SK-N-SH treated with all-trans-retinoic acid at 6 μM for 48 hours (cell line): ENCODE results near the gene SAPCD1.

ENCODE experiments used
- ATAC-seq: fragments of 200-7000 bp; cut with Tn5 transposase; 3 replicates; pipeline ENCODE4 v1.9.1; 2020; ENCODE audit warnings: mild to moderate bottlenecking, moderate library complexity
- ARNTL ChIP-seq: fragments of 450-650 bp; formaldehyde crosslinking; IDR thresholded peaks from 2 replicates; pipeline ENCODE4 v1.5.0; 2020; ENCODE audit warnings: low read depth, mild to moderate bottlenecking, moderate library complexity, borderline replicate concordance
- CSDC2 ChIP-seq: fragments of 250-450 bp; sonication (Bioruptor Pico); IDR thresholded peaks from 2 replicates; pipeline ENCODE4 v1.5.0; 2020; ENCODE audit warnings: mild to moderate bottlenecking, moderate library complexity
- ESRRG ChIP-seq: fragments of 250-450 bp; sonication (Bioruptor Pico); IDR thresholded peaks from 2 replicates; pipeline ENCODE4 v1.6.1; 2021; ENCODE audit warnings: mild to moderate bottlenecking
- GLIS3 ChIP-seq: fragments of 250-450 bp; sonication (Bioruptor Pico); IDR thresholded peaks from 2 replicates; pipeline ENCODE4 v1.5.0; 2020; ENCODE audit warnings: mild to moderate bottlenecking, moderate library complexity
- ISL1 ChIP-seq: fragments of 250-450 bp; sonication (Bioruptor Pico); IDR thresholded peaks from 2 replicates; pipeline ENCODE4 v2.1.2; 2022; ENCODE audit warnings: mild to moderate bottlenecking, moderate library complexity
- OSR1 ChIP-seq: fragments of 250-450 bp; sonication (Bioruptor Pico); IDR thresholded peaks from 2 replicates; pipeline ENCODE4 v1.8.0; 2022; ENCODE audit warnings: moderate library complexity, mild to moderate bottlenecking, inconsistent platforms
- PPARA ChIP-seq: fragments of 250-450 bp; sonication (Bioruptor Pico); IDR thresholded peaks from 2 replicates; pipeline ENCODE4 v1.5.0; 2020; ENCODE audit warnings: mild to moderate bottlenecking, borderline replicate concordance
- RARB ChIP-seq: fragments of 250-450 bp; sonication (Bioruptor Pico); IDR thresholded peaks from 2 replicates; pipeline ENCODE4 v1.8.0; 2021; ENCODE audit warnings: mild to moderate bottlenecking, moderate library complexity
- SNAI2 ChIP-seq: fragments of 250-450 bp; sonication (Bioruptor Pico); IDR thresholded peaks from 2 replicates; pipeline ENCODE4 v1.5.0; 2020; ENCODE audit warnings: mild to moderate bottlenecking, moderate library complexity
- TCF4 ChIP-seq: fragments of 250-450 bp; sonication (Bioruptor Pico); IDR thresholded peaks from 2 replicates; pipeline ENCODE4 v1.8.0; 2021; ENCODE audit warnings: mild to moderate bottlenecking, moderate library complexity, borderline replicate concordance
- TOX ChIP-seq: fragments of 250-450 bp; sonication (Bioruptor Pico); IDR thresholded peaks from 2 replicates; pipeline ENCODE4 v1.8.0; 2021; ENCODE audit warnings: mild to moderate bottlenecking, moderate library complexity, borderline replicate concordance
- TSHZ2 ChIP-seq: fragments of 250-450 bp; sonication (Bioruptor Pico); IDR thresholded peaks from 2 replicates; pipeline ENCODE4 v1.5.0; 2020; ENCODE audit warnings: mild to moderate bottlenecking, moderate library complexity
- ZC3H10 ChIP-seq: fragments of 250-450 bp; sonication (Bioruptor Pico); IDR thresholded peaks from 2 replicates; pipeline ENCODE4 v1.5.1; 2021; ENCODE audit warnings: mild to moderate bottlenecking, moderate library complexity
- ZFP3 ChIP-seq: fragments of 250-450 bp; sonication (Bioruptor Pico); IDR thresholded peaks from 2 replicates; pipeline ENCODE4 v1.5.0; 2020; ENCODE audit warnings: mild to moderate bottlenecking, moderate library complexity
- ZFP30 ChIP-seq: fragments of 450-650 bp; formaldehyde crosslinking; IDR thresholded peaks from 2 replicates; pipeline ENCODE4 v1.5.0; 2022; ENCODE audit warnings: mild to moderate bottlenecking, moderate library complexity
- ZNF565 ChIP-seq: fragments of 450-650 bp; formaldehyde crosslinking; conservative IDR thresholded peaks from 2 replicates; pipeline ENCODE4 v1.5.0; 2020; ENCODE audit warnings: low read depth, mild to moderate bottlenecking, moderate library complexity
- ZNF70 ChIP-seq: fragments of 450-650 bp; formaldehyde crosslinking; IDR thresholded peaks from 2 replicates; pipeline ENCODE4 v1.5.0; 2020; ENCODE audit warnings: mild to moderate bottlenecking, moderate library complexity
- ZNF8 ChIP-seq: fragments of 450-650 bp; formaldehyde crosslinking; IDR thresholded peaks from 2 replicates; pipeline ENCODE4 v1.5.0; 2020; ENCODE audit warnings: mild to moderate bottlenecking, moderate library complexity
- TF ChIP-seq, protein P1 (sequence below): fragments of 250-450 bp; sonication (Bioruptor Pico); IDR thresholded peaks from 2 replicates; pipeline ENCODE4 v1.5.1; 2021; ENCODE audit warnings: mild to moderate bottlenecking, moderate library complexity
- TF ChIP-seq, protein P2 (sequence below): fragments of 250-450 bp; sonication (Bioruptor Pico); IDR thresholded peaks from 2 replicates; pipeline ENCODE4 v1.5.1; 2020; ENCODE audit warnings: low read depth, mild to moderate bottlenecking, moderate library complexity
- TF ChIP-seq, protein P3 (sequence below): fragments of 250-450 bp; sonication (Bioruptor Pico); IDR thresholded peaks from 2 replicates; pipeline ENCODE4 v1.8.0; 2021; ENCODE audit warnings: low read depth, mild to moderate bottlenecking, moderate library complexity, borderline replicate concordance

Gene SAPCD1

GRCh38 chr6:31762878-31763618 is 592 bp downstream of the SAPCD1 start:
- TF ChIP-seq ESRRG (CRISPR knock-in tag) (no peak), TOX (CRISPR knock-in tag) (no peak)
- peak; percentile 11; the same call in 2 of the 3 replicates for ATAC-seq

DNA sequence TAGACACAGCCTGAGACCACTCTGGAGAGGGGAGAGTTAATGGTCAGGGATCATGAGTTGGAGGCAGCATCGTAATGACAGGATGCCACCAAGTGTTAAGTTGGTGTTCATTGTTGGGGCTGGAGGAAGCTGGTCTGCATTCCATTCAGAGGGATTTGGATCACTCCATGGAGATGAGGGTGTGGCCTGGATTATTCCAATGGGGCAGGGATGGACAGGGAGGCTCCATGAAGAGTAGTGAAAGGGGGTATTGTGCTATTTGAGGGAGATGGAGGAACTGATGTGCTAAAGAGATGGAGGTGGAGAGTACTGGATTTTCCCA is 1.1 kb downstream of the SAPCD1 start:
- peak; percentile 73 for ATAC-seq
- TF ChIP-seq OSR1 (CRISPR knock-in tag): no peak
- no peak for TF ChIP-seq TOX (CRISPR knock-in tag)
- no peak for TF ChIP-seq ZFP30 (CRISPR knock-in tag)
- TF ChIP-seq RARB (CRISPR knock-in tag): no peak
- no peak for TF ChIP-seq SNAI2 (CRISPR knock-in tag)
- TF ChIP-seq, protein P1, sequence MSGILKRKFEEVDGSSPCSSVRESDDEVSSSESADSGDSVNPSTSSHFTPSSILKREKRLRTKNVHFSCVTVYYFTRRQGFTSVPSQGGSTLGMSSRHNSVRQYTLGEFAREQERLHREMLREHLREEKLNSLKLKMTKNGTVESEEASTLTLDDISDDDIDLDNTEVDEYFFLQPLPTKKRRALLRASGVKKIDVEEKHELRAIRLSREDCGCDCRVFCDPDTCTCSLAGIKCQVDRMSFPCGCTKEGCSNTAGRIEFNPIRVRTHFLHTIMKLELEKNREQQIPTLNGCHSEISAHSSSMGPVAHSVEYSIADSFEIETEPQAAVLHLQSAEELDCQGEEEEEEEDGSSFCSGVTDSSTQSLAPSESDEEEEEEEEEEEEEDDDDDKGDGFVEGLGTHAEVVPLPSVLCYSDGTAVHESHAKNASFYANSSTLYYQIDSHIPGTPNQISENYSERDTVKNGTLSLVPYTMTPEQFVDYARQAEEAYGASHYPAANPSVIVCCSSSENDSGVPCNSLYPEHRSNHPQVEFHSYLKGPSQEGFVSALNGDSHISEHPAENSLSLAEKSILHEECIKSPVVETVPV (CRISPR knock-in tag): no peak
- TF ChIP-seq TSHZ2 (CRISPR knock-in tag): no peak
- no peak for TF ChIP-seq GLIS3
- no peak for TF ChIP-seq ZC3H10 (CRISPR knock-in tag)
- no peak for TF ChIP-seq ESRRG (CRISPR knock-in tag)
- TF ChIP-seq ZNF565: no peak
- TF ChIP-seq ISL1 (CRISPR knock-in tag): no peak
- no peak for TF ChIP-seq ZNF8 (CRISPR knock-in tag)
- TF ChIP-seq, protein P2, sequence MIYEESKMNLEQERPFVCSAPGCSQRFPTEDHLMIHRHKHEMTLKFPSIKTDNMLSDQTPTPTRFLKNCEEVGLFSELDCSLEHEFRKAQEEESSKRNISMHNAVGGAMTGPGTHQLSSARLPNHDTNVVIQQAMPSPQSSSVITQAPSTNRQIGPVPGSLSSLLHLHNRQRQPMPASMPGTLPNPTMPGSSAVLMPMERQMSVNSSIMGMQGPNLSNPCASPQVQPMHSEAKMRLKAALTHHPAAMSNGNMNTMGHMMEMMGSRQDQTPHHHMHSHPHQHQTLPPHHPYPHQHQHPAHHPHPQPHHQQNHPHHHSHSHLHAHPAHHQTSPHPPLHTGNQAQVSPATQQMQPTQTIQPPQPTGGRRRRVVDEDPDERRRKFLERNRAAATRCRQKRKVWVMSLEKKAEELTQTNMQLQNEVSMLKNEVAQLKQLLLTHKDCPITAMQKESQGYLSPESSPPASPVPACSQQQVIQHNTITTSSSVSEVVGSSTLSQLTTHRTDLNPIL (CRISPR knock-in tag): no peak
- TF ChIP-seq TCF4 (CRISPR knock-in tag): no peak
- no peak for TF ChIP-seq PPARA (CRISPR knock-in tag)

GRCh38 chr6:31764198-31764597 is 1.7 kb downstream of the SAPCD1 start:
- no peak for ATAC-seq
- TF ChIP-seq TCF4 (CRISPR knock-in tag): no peak
- TF ChIP-seq ZNF70: no peak
- TF ChIP-seq, protein P3, sequence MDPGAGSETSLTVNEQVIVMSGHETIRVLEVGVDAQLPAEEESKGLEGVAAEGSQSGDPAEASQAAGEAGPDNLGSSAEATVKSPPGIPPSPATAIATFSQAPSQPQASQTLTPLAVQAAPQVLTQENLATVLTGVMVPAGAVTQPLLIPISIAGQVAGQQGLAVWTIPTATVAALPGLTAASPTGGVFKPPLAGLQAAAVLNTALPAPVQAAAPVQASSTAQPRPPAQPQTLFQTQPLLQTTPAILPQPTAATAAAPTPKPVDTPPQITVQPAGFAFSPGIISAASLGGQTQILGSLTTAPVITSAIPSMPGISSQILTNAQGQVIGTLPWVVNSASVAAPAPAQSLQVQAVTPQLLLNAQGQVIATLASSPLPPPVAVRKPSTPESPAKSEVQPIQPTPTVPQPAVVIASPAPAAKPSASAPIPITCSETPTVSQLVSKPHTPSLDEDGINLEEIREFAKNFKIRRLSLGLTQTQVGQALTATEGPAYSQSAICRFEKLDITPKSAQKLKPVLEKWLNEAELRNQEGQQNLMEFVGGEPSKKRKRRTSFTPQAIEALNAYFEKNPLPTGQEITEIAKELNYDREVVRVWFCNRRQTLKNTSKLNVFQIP (CRISPR knock-in tag): no peak
- TF ChIP-seq, protein P2 (CRISPR knock-in tag): no peak
- no peak for TF ChIP-seq ZFP3 (CRISPR knock-in tag)
- no peak for TF ChIP-seq ESRRG (CRISPR knock-in tag)
- TF ChIP-seq ZC3H10 (CRISPR knock-in tag): no peak
- no peak for TF ChIP-seq ARNTL (CRISPR knock-in tag)
- TF ChIP-seq ZNF565: no peak
- no peak for TF ChIP-seq ZFP30 (CRISPR knock-in tag)
- no peak for TF ChIP-seq TOX (CRISPR knock-in tag)
- TF ChIP-seq ZNF8 (CRISPR knock-in tag): no peak
- TF ChIP-seq, protein P1 (CRISPR knock-in tag): no peak
- no peak for TF ChIP-seq OSR1 (CRISPR knock-in tag)
- TF ChIP-seq ISL1 (CRISPR knock-in tag): no peak
- no peak for TF ChIP-seq PPARA (CRISPR knock-in tag)
- TF ChIP-seq TSHZ2 (CRISPR knock-in tag): no peak
- TF ChIP-seq SNAI2 (CRISPR knock-in tag): no peak
- no peak for TF ChIP-seq CSDC2
- TF ChIP-seq, all 23 proteins: peak for 0
